HepG2 (cell line): ENCODE data around the gene DCST2. TPM values are rescaled to one million over a fixed set of nuclear protein-coding genes. Genes with fewer than 3 reads are reported as not detected.

Experiments used
- ARHGAP35 ChIP-seq: sonication (generic); formaldehyde crosslinking; IDR thresholded peaks from 2 replicates; pipeline ENCODE4 v1.9.0; 2022; ENCODE audit warnings: mild to moderate bottlenecking, inconsistent platforms, moderate library complexity, missing genetic modification reagents, borderline replicate concordance
- ATF2 ChIP-seq: sonication (generic); formaldehyde crosslinking; IDR thresholded peaks from 2 replicates; pipeline ENCODE4 v1.4.0; 2020; ENCODE audit warnings: missing genetic modification reagents
- CBFB ChIP-seq: sonication (generic); formaldehyde crosslinking; IDR thresholded peaks from 2 replicates; pipeline ENCODE4 v1.4.0; 2020; ENCODE audit warnings: missing genetic modification reagents
- CHD2 ChIP-seq: IDR thresholded peaks from 2 replicates; pipeline ENCODE4 v1.6.1; 2011; ENCODE audit warnings: low read depth, low read length, improper control_type of control experiment
- ELF4 ChIP-seq: sonication (generic); formaldehyde crosslinking; IDR thresholded peaks from 2 replicates; pipeline ENCODE4 v1.5.0; 2020; ENCODE audit warnings: missing genetic modification reagents, mild to moderate bottlenecking, moderate library complexity, borderline replicate concordance
- ETV5 ChIP-seq: IDR thresholded peaks from 2 replicates; pipeline ENCODE4 v1.6.1; 2018; ENCODE audit warnings: missing biosample characterization, missing genetic modification reagents, inconsistent platforms, borderline replicate concordance
- KDM5B ChIP-seq: sonication (generic); formaldehyde crosslinking; IDR thresholded peaks from 2 replicates; pipeline ENCODE4 v1.4.0; 2020; ENCODE audit warnings: missing genetic modification reagents, mild to moderate bottlenecking, borderline replicate concordance
- KDM6A ChIP-seq: IDR thresholded peaks from 2 replicates; pipeline ENCODE4 v1.6.1; 2016; ENCODE audit warnings: low read depth
- KLF12 ChIP-seq: sonication (generic); formaldehyde crosslinking; IDR thresholded peaks from 2 replicates; pipeline ENCODE4 v1.4.0; 2020; ENCODE audit warnings: missing genetic modification reagents, borderline replicate concordance
- POLR2AphosphoS5 ChIP-seq: IDR thresholded peaks from 2 replicates; pipeline ENCODE4 v1.6.1; 2012; ENCODE audit warnings: low read depth, low read length
- TBX2 ChIP-seq: sonication (generic); formaldehyde crosslinking; IDR thresholded peaks from 2 replicates; pipeline ENCODE4 v1.5.0; 2020; ENCODE audit warnings: missing genetic modification reagents, mild to moderate bottlenecking, borderline replicate concordance
- TRIM24 ChIP-seq: sonication (generic); formaldehyde crosslinking; IDR thresholded peaks from 2 replicates; pipeline ENCODE4 v1.8.0; 2022; ENCODE audit warnings: mild to moderate bottlenecking, missing genetic modification reagents
- ZBTB46 ChIP-seq: sonication (generic); formaldehyde crosslinking; IDR thresholded peaks from 2 replicates; pipeline ENCODE4 v1.4.0; 2020; ENCODE audit warnings: mild to moderate bottlenecking, missing genetic modification reagents, borderline replicate concordance
- ZNF253 ChIP-seq: sonication (generic); formaldehyde crosslinking; IDR thresholded peaks from 2 replicates; pipeline ENCODE4 v1.8.0; 2022; ENCODE audit warnings: mild to moderate bottlenecking, missing genetic modification reagents, borderline replicate concordance
- ZNF362 ChIP-seq: sonication (generic); formaldehyde crosslinking; IDR thresholded peaks from 2 replicates; pipeline ENCODE4 v1.4.0; 2020; ENCODE audit warnings: missing genetic modification reagents, mild to moderate bottlenecking, borderline replicate concordance
- ZNF367 ChIP-seq: sonication (generic); formaldehyde crosslinking; IDR thresholded peaks from 2 replicates; pipeline ENCODE4 v1.4.0; 2020; ENCODE audit warnings: missing genetic modification reagents, borderline replicate concordance
- ZNF414 ChIP-seq: sonication (generic); formaldehyde crosslinking; IDR thresholded peaks from 2 replicates; pipeline ENCODE4 v1.5.0; 2020; ENCODE audit warnings: missing genetic modification reagents
- ZNF513 ChIP-seq: sonication (generic); formaldehyde crosslinking; conservative IDR thresholded peaks from 2 replicates; pipeline ENCODE4 v1.5.0; 2020; ENCODE audit warnings: missing genetic modification reagents
- ZNF549 ChIP-seq: sonication (generic); formaldehyde crosslinking; IDR thresholded peaks from 2 replicates; pipeline ENCODE4 v1.5.0; 2020; ENCODE audit warnings: missing genetic modification reagents
- ZNF570 ChIP-seq: sonication (generic); formaldehyde crosslinking; IDR thresholded peaks from 2 replicates; pipeline ENCODE4 v1.4.0; 2020; ENCODE audit warnings: mild to moderate bottlenecking, missing genetic modification reagents, borderline replicate concordance
- ZNF577 ChIP-seq: sonication (generic); formaldehyde crosslinking; IDR thresholded peaks from 2 replicates; pipeline ENCODE4 v1.4.0; 2020; ENCODE audit warnings: mild to moderate bottlenecking, low read depth, missing genetic modification reagents, borderline replicate concordance
- ZNF777 ChIP-seq: sonication (generic); formaldehyde crosslinking; IDR thresholded peaks from 2 replicates; pipeline ENCODE4 v1.4.0; 2020; ENCODE audit warnings: missing genetic modification reagents
- polyA plus RNA-seq, 8 experiments: library from polyadenylated mRNA; depleted of rRNA in 3 of 8; stranded (reverse) in 7 of 8; unstranded in 1 of 8; fragments of >200 nt; fragmentation: Illumina TruSeq in 4 of 8; extraction: Trizol in 4 of 8; gene quantifications; 2 replicates each; pipeline versions ENCODE4 v1.2.1 to v1.2.3, GENCODE V29; 2011 to 2016; ENCODE audit warnings: low read depth in 4 of 8, missing spikeins in 1 of 8, mixed read lengths in 1 of 8; ENCODE audit not compliant: insufficient read depth in 1 of 8
- total RNA-seq, 5 experiments: library from RNA; depleted of rRNA; stranded (reverse); fragments of >200 nt; fragmentation: Illumina TruSeq; extraction: Trizol; gene quantifications; 2 replicates each; pipeline ENCODE4 v1.2.3, GENCODE V29; 2016; ENCODE audit warnings: low read depth in 1 of 5

Gene DCST2
- total and polyA plus RNA-seq, 2 of the 13 experiments (the other 11 are each of a cell fraction or from before 2014, with no cell fraction given) = 0.74 TPM; not detected in 1

DNA sequence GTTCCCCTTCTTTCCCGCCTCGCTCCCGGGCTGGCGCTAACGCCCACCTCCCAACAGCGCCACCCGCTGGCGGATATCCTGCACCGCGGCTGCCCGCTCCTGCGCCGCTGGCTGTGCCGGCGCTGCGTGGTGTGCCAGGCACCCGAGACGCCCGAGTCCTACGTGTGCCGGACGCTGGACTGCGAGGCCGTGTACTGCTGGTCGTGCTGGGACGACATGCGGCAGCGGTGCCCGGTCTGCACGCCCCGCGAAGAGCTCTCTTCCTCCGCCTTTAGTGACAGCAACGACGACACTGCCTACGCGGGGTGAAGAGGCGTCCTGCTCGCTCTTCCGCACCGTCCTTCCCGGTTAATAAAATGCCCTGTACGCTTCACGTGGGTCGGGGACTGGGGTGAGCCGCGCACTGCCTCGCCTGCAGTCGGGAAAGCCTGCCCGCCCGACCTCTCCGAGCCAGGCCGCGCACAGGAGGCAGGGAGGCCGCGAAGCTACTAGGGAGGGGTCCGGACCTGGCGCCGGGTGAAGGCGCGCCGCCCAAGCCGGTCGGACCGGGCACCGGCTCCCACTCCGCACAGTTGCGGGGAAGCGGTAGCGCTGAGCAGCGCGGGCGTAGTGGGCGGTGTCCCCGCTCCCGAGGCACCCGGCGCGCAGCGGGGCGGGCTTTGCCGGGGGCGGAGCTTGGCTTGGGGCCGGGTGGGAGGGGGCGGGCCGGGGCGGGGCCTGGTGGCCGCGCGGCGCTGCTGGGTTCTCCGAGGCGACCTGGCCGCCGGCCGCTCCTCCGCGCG, 17.2 kb upstream of the DCST2 start, which contains the start of gene ADAM15 (continued):
- TF ChIP-seq ZNF367 = no peak
- TF ChIP-seq ZNF513 (CRISPR knock-in tag) = no peak
- no peak for TF ChIP-seq ZBTB46 (CRISPR knock-in tag)
- no peak for TF ChIP-seq ZNF549 (CRISPR knock-in tag)
- peak; percentile 87; the same call in 1 of the 2 replicates for TF ChIP-seq KLF12 (CRISPR knock-in tag)
- no peak for TF ChIP-seq ZNF570
- TF ChIP-seq POLR2AphosphoS5 = peak; percentile 62; the same call in 1 of the 2 replicates
- no peak for TF ChIP-seq TRIM24 (CRISPR knock-in tag)
- TF ChIP-seq KDM5B (CRISPR knock-in tag) = peak; percentile 94; the same call in 1 of the 2 replicates
- TF ChIP-seq ELF4 = 0 out of 2 replicates have a peak, but pooled peaks have one; percentile 67
- no peak for TF ChIP-seq ZNF577
- no peak for TF ChIP-seq CHD2
- peak; percentile 94 for TF ChIP-seq ARHGAP35 (CRISPR knock-in tag)
- TF ChIP-seq ZNF362 = 0 out of 2 replicates have a peak, but pooled peaks have one; percentile 19
- TF ChIP-seq ETV5 = peak; percentile 63
- no peak for TF ChIP-seq KDM6A (CRISPR knock-in tag)
- TF ChIP-seq ZNF777 = peak; percentile 74
- TF ChIP-seq ATF2 (CRISPR knock-in tag) = 0 out of 2 replicates have a peak, but pooled peaks have one; percentile 27
- TF ChIP-seq ZNF253 (CRISPR knock-in tag) = 0 out of 2 replicates have a peak, but pooled peaks have one; percentile 19
- TF ChIP-seq TBX2 = peak; percentile 87
- TF ChIP-seq CBFB (CRISPR knock-in tag) = peak; percentile 52
- TF ChIP-seq ZNF414 (CRISPR knock-in tag) = peak; percentile 89; the same call in 1 of the 2 replicates
